Activated T-cell treated with anti-CD3 and anti-CD28 coated beads for 1 hour (primary cell): ENCODE measurements around the gene TAF5L.
"Not testable (repeated sequence)": the region's sequence is repeated elsewhere in the genome, so short reads cannot be mapped to it uniquely, and the experiment has no call there.

Source experiments
- DNase-seq: peaks from one replicate; pipeline ENCODE4 v3.0.0-alpha.2; 2020; ENCODE audit warnings: low read depth

Gene TAF5L

GRCh38 chr1:229567109-229567868 lies 58.6 kb downstream of the TAF5L start:
- no peak for DNase-seq

DNA sequence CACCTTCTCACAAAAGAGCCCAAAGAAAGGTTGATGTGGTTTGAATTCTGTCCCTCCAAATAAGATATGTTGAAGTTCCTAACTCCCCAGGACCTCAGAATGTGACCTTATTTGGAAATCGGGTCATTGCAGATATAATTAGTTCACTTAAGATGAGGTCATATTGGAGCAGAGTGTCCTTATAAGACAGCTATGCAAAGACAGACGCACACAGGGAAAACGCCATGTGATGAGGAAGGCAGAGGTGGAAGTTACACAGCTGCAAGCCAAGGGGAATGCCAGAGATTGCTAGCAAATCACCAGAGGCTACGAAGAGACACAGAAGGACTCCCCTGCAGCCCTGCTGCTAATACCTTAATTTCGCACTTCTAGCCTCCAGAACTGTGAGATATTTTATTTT lies 62.2 kb downstream of the TAF5L start:
- no peak for DNase-seq

DNA sequence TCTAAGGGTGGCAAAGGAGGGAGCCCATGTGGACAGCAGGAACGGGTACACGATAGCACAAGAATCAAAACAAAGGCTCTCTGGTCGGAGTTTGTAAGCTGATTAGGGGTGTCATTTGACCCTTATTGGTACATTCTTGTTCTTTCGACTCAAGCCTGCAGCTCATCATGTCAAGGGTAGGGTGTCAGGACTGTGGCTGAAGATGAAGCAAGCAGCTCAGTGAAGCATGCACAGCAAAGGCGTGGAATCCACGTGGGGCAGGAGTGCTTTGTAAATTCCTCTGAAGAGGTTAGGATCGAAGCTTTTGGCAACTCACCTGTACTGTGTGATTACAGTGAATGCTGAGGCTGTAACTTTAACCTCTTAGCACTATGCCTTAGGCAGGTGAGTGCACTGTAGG lies 62.7 kb downstream of the TAF5L start:
- no peak for DNase-seq

- no peak for DNase-seq
Measured at GRCh38 chr1:229562686-229563085, 63.2 kb downstream of the TAF5L start.

- no peak for DNase-seq
Measured at GRCh38 chr1:229561141-229561540, 64.8 kb downstream of the TAF5L start.

DNA sequence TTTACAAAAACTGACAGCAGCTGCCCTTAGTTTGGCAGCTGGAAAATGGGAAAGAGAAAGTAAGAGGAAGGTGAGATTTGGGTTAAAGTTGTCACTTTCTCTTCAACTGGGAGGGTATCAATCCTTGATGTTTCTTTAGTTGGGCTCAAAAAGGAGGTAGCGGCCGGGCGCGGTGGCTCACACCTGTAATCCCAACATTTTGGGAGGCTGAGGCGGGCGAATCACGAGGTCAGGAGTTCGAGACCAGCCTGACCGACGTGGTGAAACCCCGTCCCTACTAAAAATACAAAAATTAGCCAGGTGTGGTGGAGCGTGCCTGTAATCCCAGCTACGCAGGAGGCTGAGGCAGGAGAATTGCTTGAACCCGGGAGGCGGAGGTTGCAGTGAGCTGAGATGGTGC lies 65.8 kb downstream of the TAF5L start:
- not testable (repeated sequence) for DNase-seq

- not testable (repeated sequence) for DNase-seq
Measured at GRCh38 chr1:229559336-229559801, 66.6 kb downstream of the TAF5L start.

GRCh38 chr1:229558460-229559335 lies 67.2 kb downstream of the TAF5L start, which contains the start of gene ABCB10:
Gene ABCB10 (minus strand): TSS chr1:229558707. CDS start chr1:229558652, 55 bp downstream.
- DNase-seq = peak; percentile 65

DNA sequence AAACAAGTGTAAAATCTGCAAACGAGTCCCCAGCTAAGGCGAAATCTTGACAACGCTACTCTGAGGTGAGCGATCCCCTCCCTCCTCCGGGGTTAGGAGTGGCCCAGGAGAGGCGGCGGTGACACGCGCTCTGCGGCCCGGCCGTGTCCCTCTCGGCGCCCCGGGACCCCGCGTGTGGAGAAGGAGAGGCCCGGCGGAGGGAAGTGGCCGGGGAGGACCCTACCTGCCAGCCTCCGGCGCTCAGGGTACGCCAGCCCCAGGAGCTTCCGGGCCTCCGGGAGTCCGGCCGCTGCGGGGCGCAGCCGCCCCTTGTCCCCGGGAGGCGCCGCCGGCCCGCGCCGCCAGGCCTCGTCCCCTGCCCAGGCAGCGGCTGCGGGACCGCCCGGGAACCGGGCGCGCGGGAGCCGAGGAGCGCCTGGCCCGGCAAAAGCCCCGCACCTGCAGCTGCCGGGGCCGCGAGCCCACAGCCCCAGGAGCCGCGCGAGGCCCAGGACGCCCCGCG lies 68.0 kb downstream of the TAF5L start:
- DNase-seq = peak; percentile 19

GRCh38 chr1:229557200-229557850 lies 68.6 kb downstream of the TAF5L start:
- DNase-seq = no peak

- no peak for DNase-seq
Measured at GRCh38 chr1:229554886-229555621, 70.9 kb downstream of the TAF5L start.

GRCh38 chr1:229553621-229554130 lies 72.2 kb downstream of the TAF5L start:
- DNase-seq = no peak

GRCh38 chr1:229552732-229553131 lies 73.2 kb downstream of the TAF5L start:
- no peak for DNase-seq

- DNase-seq = no peak
Measured at GRCh38 chr1:229550812-229551567, 74.9 kb downstream of the TAF5L start.

DNA sequence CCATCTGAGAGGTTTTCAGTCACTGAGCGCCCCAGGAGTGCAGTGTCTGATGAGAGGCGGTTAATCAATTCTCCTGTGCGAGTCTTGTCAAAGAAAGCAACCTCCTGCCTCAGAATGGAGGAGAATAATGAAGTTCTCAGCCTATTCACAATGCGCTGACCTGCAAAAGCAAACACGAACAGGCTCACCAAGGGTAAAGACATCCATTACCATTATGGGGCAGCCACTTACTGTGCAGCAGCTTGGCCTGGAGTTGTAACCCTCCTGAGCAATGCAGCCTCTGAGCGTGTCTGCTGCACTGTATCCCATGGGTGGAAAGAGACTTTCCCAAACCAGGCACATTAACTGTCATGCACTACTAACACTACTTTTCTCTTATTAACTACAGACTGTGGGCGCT lies 78.4 kb downstream of the TAF5L start:
- no peak for DNase-seq

GRCh38 chr1:229544587-229544986 lies 81.3 kb downstream of the TAF5L start:
- DNase-seq = no peak
